GM18519 (cell line): ENCODE data around the gene HOXA9.

Experiments used
- ATAC-seq: cut with Tn5 transposase; IDR thresholded peaks from one replicate; pipeline ENCODE4 v1.9.1; 2021; ENCODE audit warnings: mild to moderate bottlenecking, moderate library complexity; ENCODE audit not compliant: unreplicated experiment, low FRiP score

The HOXA9 gene

GRCh38 chr7:27130540-27131389 is 34.6 kb downstream of the HOXA9 start, which contains the start of gene HOXA4:
Gene HOXA4 (minus strand): TSS chr7:27130757. CDS start chr7:27130733, 24 bp downstream.
- no peak for ATAC-seq

- no peak for ATAC-seq
Measured at GRCh38 chr7:27129729-27130539, 35.4 kb downstream of the HOXA9 start.

DNA sequence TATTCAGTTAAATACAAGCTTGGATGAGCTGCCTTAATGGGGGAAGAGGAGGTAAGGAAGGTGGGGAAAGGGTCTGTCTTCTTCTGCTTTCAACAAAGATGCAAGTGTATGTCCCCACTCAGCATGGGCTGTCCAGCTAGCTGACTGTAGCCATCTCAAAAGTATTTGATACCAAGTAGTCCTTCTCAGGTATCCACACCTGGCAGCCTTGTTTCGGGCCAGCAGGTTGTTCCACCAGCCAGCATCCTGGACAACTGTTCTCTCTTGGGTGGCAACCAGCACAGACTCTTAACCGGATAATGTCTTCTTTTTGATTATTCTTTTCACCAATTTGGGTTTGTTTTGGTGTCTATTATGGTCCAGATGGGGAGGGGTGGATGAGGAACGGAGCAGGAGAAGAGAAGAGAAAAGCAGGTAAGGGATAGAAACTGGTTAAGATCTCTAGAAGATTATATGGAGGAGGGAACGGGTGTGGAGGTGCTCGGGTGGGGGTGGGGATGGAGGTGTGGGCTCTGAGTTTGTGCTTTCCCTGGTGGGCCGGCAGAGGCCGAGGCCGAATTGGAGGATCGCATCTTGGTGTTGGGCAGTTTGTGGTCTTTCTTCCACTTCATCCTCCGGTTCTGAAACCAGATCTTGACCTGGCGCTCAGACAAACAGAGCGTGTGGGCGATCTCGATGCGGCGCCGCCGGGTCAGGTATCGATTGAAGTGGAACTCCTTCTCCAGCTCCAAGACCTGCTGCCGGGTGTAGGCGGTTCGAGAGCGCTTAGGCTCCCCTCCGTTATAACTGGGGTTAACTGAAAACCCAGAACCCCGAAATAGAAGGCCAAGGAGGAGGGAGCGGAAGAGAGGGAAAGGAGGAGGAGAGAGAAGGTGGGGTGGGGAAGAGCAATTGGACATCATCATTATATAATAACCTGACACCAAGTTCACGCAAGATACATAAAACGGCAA is 36.3 kb downstream of the HOXA9 start:
- no peak for ATAC-seq

DNA sequence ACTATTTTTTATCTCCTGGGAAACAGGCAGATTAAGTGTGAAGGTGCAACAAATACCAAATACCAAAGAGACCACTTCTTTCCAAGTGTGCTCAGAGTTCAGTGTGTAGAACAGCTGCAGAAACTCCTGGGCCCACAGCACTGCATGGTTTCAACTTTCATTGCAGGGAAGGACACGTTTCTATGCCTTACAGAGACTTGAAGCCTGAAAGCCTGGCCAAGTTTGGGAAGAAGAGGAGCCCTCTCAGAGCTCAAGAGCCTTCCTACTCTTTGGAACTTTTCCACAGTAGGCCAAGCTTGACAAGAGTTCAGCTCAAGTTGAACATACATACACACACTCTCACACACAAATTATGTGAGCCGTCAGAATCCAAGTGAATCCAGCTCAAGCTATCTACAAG is 37.3 kb downstream of the HOXA9 start:
- no peak for ATAC-seq

GRCh38 chr7:27126596-27127327 is 38.6 kb downstream of the HOXA9 start:
- ATAC-seq, result no peak

GRCh38 chr7:27125986-27126394 is 39.3 kb downstream of the HOXA9 start:
- ATAC-seq, result no peak

GRCh38 chr7:27124902-27125689 is 40.2 kb downstream of the HOXA9 start:
- ATAC-seq, result no peak

- no peak for ATAC-seq
Measured at GRCh38 chr7:27124096-27124901, 41.0 kb downstream of the HOXA9 start.

- ATAC-seq, result no peak
Measured at GRCh38 chr7:27123477-27124053, 41.8 kb downstream of the HOXA9 start.

GRCh38 chr7:27123007-27123476 is 42.3 kb downstream of the HOXA9 start:
- ATAC-seq, result no peak

- no peak for ATAC-seq
Measured at GRCh38 chr7:27122077-27122910, 43.0 kb downstream of the HOXA9 start.

- no peak for ATAC-seq
Measured at GRCh38 chr7:27121684-27122076, 43.7 kb downstream of the HOXA9 start.

DNA sequence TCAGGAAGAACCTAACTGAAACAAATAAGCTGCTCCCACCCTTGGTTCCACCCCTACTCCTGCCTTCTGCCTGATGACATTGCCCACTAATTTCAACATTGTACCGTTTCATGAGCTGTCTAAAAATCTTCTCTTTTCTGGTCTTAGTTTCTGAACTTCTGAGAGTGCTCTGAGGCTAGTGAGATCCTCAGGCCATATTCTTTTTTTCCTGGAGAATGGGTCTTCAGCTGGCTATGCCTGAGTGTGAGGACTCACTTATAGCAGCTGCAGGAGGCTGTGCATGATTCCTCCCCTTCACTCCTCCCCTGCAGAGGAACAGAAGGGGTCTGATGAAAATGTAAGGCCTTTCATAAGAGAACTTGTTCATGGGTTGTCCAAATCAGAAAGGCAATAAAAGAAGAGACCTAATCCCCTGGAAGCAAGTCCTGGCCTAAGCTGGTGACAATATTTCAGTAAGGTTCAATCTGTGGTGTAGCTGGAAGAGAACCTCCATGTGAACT is 45.9 kb downstream of the HOXA9 start:
- no peak for ATAC-seq

GRCh38 chr7:27118580-27118979 is 46.8 kb downstream of the HOXA9 start:
- ATAC-seq, result no peak

- ATAC-seq, result no peak
Measured at GRCh38 chr7:27117887-27118491, 47.3 kb downstream of the HOXA9 start.
